Adrenal gland (tissue), 12 donors: ENCODE data around the gene SRA1. TPM values are rescaled to one million over a fixed set of nuclear protein-coding genes. Genes with fewer than 3 reads are reported as not detected.

ENCODE experiments used
- DNase-seq, 7 donors: peaks; one replicate each; pipeline ENCODE4 v3.0.0-alpha.2; 2019 to 2020
- H3K27ac ChIP-seq, 5 donors: fragments of 200-600 bp; sonication (generic) in 4 of 5; 1 replicate in 3 of 5; 2 replicates in 2 of 5; pipeline versions ENCODE4 v1.5.1 to v1.8.0; 2016 to 2020; ENCODE audit warnings: mild to moderate bottlenecking in 1 of 5
- H3K27me3 ChIP-seq: fragments of 200-600 bp; 2 replicates; pipeline ENCODE4 v1.8.0; 2021
- H3K36me3 ChIP-seq, 2 donors: fragments of 200-600 bp; replicated peaks in 1 of 2; 1 replicate in 1 of 2; 2 replicates in 1 of 2; pipeline versions ENCODE4 v1.5.1 to v1.8.0; 2018 to 2022
- H3K4me1 ChIP-seq, 2 donors: fragments of 200-600 bp; replicated peaks in 1 of 2; 1 replicate in 1 of 2; 2 replicates in 1 of 2; pipeline versions ENCODE4 v1.5.1 to v1.8.0; 2018 to 2021
- H3K4me3 ChIP-seq, 4 donors: fragments of 200-600 bp; sonication (generic) in 3 of 4; one replicate each; pipeline ENCODE4 v1.5.1; 2016 to 2018
- H3K9me3 ChIP-seq, 3 donors: fragments of 200-600 bp; sonication (generic) in 1 of 3; replicated peaks in 1 of 3; 1 replicate in 2 of 3; 2 replicates in 1 of 3; pipeline versions ENCODE4 v1.5.1 to v1.8.0; 2016 to 2021
- POLR2A ChIP-seq, 2 donors: fragments of 450-650 bp; IDR thresholded peaks; one replicate each; pipeline ENCODE4 v1.6.1; 2017; ENCODE audit warnings: antibody characterized with exemption in 2 of 2, mild to moderate bottlenecking in 2 of 2, moderate library complexity in 1 of 2
- WGBS, 4 donors: extraction: QIAGEN DNeasy Blood & Tissue Kit in 2 of 4; methylation state at CpG; one replicate each; pipeline versions ENCODE4 v1.1.5 to v1.1.7; 2013 to 2017; 5-methylcytosine and 5-hydroxymethylcytosine counted together
- intact Hi-C, 2 donors: fragments of 100-400 bp; cut with DNase I; formaldehyde crosslinking; loops; one replicate each; pipeline versions ENCODE4 v1.14.1 to v1.15.0; 2022 to 2023
- polyA plus RNA-seq, 3 donors: library from polyadenylated mRNA; stranded (reverse); fragments of 200-250 nt in 2 of 3; fragments of 350-450 nt in 1 of 3; fragmentation: Illumina TruSeq in 1 of 3; extraction: RNeasy Lipid Tissue Mini Kit (QIAGEN cat#74804) in 1 of 3; gene quantifications; one replicate each; pipeline ENCODE4 v1.2.3, GENCODE V29; 2013 to 2014
- total RNA-seq, 9 donors: library from RNA; depleted of rRNA in 4 of 9; stranded (reverse); fragments of >200 nt in 4 of 9; fragments of 120-200 nt in 1 of 9; fragmentation: NEBNext Ultra II Directional in 1 of 9; extraction: Animal tissue kit (Norgen Biotek cat#: 25700) in 1 of 9; gene quantifications; one replicate each; pipeline versions ENCODE4 v1.1.0 to v1.2.4, GENCODE V29; 2013 to 2023
- TF ChIP-seq, protein P1 (sequence below), 6 experiments: fragments of 450-650 bp in 4 of 6; fragments of 200-600 bp in 2 of 6; sonication (generic) in 1 of 6; IDR thresholded peaks; 1 replicate in 5 of 6; 2 replicates in 1 of 6; pipeline versions ENCODE4 v1.5.1 to v1.8.0; 2016 to 2021; ENCODE audit warnings: antibody characterized with exemption in 6 of 6, mild to moderate bottlenecking in 2 of 6, moderate library complexity in 1 of 6
- donor health status: healthy with polysubstance abuse.
- donor health status: Bipolar disorder and iron deficiency.
- donor health status: DM: yes; HTN: yes; CAD: no.
- donor health status: DM: no; HTN: no; CAD: no.
- donor health status: DM: no; HTN: no; CAD: no.
- donor health status: DM: yes; HTN: yes; CAD: no.

SRA1 gene
- total and polyA plus RNA-seq, 12 donors: 31.3 to 156 (median 57.1) TPM

DNA sequence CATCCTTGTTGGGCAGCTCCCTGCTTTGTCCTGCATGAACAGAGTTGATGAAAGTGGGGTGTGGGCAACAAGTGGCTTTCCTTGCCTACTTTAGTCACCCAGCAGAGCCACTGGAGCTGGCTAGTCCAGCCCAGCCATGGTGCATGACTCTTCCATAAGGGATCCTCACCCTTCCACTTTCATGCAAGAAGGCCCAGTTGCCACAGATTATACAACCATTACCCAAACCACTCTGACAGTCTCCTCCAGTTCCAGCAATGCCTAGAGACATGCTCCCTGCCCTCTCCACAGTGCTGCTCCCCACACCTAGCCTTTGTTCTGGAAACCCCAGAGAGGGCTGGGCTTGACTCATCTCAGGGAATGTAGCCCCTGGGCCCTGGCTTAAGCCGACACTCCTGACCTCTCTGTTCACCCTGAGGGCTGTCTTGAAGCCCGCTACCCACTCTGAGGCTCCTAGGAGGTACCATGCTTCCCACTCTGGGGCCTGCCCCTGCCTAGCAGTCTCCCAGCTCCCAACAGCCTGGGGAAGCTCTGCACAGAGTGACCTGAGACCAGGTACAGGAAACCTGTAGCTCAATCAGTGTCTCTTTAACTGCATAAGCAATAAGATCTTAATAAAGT, 11.3 kb upstream of the SRA1 start:
- Histone ChIP-seq H3K27ac (peak overlapping the region in 4 of 5 donors; percentile 24 to 64 (median 50)), H3K4me3 (no peak overlapping the region), H3K27me3 (no peaks in the 10 kb centered on the region), H3K4me1 (peaks cover 9 to 52% of the 10 kb centered on the region in 2 donors), H3K36me3 (peaks cover 0 to 28% of the 10 kb centered on the region in 2 donors), H3K9me3 (no peaks in the 10 kb centered on the region)
- 93 to 100% (median 96%) methylated on average over 2 of the region's 2 CpGs for WGBS, 4 donors
- intact Hi-C loops: no loop called here
- peak in 2 of 7 donors; percentile 15 to 45 for DNase-seq
- TF ChIP-seq POLR2A (IDR thresholded peaks at IDR 0.05): no peak
- TF ChIP-seq, protein P1, sequence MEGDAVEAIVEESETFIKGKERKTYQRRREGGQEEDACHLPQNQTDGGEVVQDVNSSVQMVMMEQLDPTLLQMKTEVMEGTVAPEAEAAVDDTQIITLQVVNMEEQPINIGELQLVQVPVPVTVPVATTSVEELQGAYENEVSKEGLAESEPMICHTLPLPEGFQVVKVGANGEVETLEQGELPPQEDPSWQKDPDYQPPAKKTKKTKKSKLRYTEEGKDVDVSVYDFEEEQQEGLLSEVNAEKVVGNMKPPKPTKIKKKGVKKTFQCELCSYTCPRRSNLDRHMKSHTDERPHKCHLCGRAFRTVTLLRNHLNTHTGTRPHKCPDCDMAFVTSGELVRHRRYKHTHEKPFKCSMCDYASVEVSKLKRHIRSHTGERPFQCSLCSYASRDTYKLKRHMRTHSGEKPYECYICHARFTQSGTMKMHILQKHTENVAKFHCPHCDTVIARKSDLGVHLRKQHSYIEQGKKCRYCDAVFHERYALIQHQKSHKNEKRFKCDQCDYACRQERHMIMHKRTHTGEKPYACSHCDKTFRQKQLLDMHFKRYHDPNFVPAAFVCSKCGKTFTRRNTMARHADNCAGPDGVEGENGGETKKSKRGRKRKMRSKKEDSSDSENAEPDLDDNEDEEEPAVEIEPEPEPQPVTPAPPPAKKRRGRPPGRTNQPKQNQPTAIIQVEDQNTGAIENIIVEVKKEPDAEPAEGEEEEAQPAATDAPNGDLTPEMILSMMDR (IDR thresholded peaks at IDR 0.05): no peak

DNA sequence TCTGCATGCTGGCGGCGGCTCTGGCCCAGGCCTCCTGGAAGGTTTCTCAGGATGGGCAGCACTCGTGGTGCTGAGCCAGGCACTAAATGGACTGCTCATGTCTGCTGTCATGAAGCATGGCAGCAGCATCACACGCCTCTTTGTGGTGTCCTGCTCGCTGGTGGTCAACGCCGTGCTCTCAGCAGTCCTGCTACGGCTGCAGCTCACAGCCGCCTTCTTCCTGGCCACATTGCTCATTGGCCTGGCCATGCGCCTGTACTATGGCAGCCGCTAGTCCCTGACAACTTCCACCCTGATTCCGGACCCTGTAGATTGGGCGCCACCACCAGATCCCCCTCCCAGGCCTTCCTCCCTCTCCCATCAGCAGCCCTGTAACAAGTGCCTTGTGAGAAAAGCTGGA, 10.6 kb upstream of the SRA1 start:
- TF ChIP-seq POLR2A (IDR thresholded peaks at IDR 0.05): no peak
- TF ChIP-seq, protein P1 (IDR thresholded peaks at IDR 0.05): no peak
- peak in 1 of 7 donors; percentile 46 for DNase-seq
- Histone ChIP-seq H3K27me3 (no peaks in the 10 kb centered on the region), H3K4me1 (peaks cover 16 to 56% of the 10 kb centered on the region in 2 donors), H3K36me3 (peaks cover 0 to 28% of the 10 kb centered on the region in 2 donors), H3K4me3 (no peak overlapping the region), H3K9me3 (no peaks in the 10 kb centered on the region), H3K27ac (no peak overlapping the region)
- 91 to 98% (median 96%) methylated on average over 6 to 13 of the region's 13 CpGs for WGBS, 4 donors
- intact Hi-C loops: no loop called here

DNA sequence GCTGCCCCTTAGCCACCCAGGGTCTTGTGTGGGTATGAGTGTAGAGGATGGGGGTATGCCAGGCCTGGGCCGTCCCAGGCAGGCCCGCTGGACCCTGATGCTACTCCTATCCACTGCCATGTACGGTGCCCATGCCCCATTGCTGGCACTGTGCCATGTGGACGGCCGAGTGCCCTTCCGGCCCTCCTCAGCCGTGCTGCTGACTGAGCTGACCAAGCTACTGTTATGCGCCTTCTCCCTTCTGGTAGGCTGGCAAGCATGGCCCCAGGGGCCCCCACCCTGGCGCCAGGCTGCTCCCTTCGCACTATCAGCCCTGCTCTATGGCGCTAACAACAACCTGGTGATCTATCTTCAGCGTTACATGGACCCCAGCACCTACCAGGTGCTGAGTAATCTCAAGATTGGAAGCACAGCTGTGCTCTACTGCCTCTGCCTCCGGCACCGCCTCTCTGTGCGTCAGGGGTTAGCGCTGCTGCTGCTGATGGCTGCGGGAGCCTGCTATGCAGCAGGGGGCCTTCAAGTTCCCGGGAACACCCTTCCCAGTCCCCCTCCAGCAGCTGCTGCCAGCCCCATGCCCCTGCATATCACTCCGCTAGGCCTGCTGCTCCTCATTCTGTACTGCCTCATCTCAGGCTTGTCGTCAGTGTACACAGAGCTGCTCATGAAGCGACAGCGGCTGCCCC, 10.0 kb upstream of the SRA1 start:
- Histone ChIP-seq H3K36me3 (peaks cover 0 to 28% of the 10 kb centered on the region in 2 donors), H3K27me3 (no peaks in the 10 kb centered on the region), H3K4me3 (no peak overlapping the region), H3K9me3 (no peaks in the 10 kb centered on the region), H3K4me1 (peaks cover 22 to 62% of the 10 kb centered on the region in 2 donors), H3K27ac (peak overlapping the region in 1 of 5 donors; percentile 2)
- DNase-seq: peak in 1 of 7 donors; percentile 52
- TF ChIP-seq POLR2A (IDR thresholded peaks at IDR 0.05): no peak
- TF ChIP-seq, protein P1 (IDR thresholded peaks at IDR 0.05): no peak
- 87 to 93% (median 88%) methylated on average over 12 to 22 of the region's 22 CpGs for WGBS, 4 donors
- intact Hi-C loops: no loop called here

DNA sequence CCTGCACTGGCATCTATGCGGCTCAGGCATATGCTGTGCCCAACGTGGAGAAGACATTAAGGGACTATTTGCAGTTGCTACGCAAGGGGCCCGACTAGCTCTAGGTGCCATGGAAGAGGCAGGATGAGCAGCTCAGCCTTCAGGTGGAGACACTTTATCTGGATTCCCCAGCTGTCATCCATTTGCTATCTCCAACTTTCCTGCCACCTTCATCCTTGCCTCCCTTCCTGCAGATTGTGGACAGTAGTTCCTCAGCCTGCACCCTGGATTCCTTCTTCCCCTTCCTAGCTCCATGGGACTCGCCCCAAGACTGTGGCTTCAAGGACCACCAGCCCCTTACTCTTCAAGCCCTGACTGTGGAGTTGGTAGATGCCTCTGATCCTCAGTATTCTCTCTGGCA, 9.4 kb upstream of the SRA1 start:
- Histone ChIP-seq H3K27me3 (no peaks in the 10 kb centered on the region), H3K27ac (no peak overlapping the region), H3K4me3 (no peak overlapping the region), H3K36me3 (peaks cover 0 to 28% of the 10 kb centered on the region in 2 donors), H3K9me3 (no peaks in the 10 kb centered on the region), H3K4me1 (peaks cover 28 to 68% of the 10 kb centered on the region in 2 donors)
- TF ChIP-seq, protein P1 (IDR thresholded peaks at IDR 0.05): no peak
- TF ChIP-seq POLR2A (IDR thresholded peaks at IDR 0.05): no peak
- WGBS, 4 donors: 91 to 100% (median 94%) methylated on average over 3 to 5 of the region's 5 CpGs
- DNase-seq: no peak
- intact Hi-C loops: no loop called here
